Stimulated activated CD4-positive, alpha-beta T cell treated with anti-CD3 and anti-CD28 coated beads, Interleukin-2, amount 100 ng/mL, for 24 hours (primary cell): ENCODE measurements around the gene OR4A47.
"Not testable (repeated sequence)": the region's sequence is repeated elsewhere in the genome, so short reads cannot be mapped to it uniquely, and the experiment has no call there.

ENCODE experiments used
- DNase-seq, 2 donors: peaks; one replicate each; pipeline ENCODE4 v3.0.0-alpha.2; 2020

The OR4A47 gene

GRCh38 chr11:48488493-48488892 lies at the start of gene OR4A47:
TSS of gene OR4A47 (plus strand) at chr11:48488793. CDS start at chr11:48488793, 0 bp downstream.
- DNase-seq: not testable (repeated sequence)

GRCh38 chr11:48455909-48456308 lies 32.7 kb upstream of the OR4A47 start:
- DNase-seq: not testable (repeated sequence)

GRCh38 chr11:48473966-48474365 lies 14.6 kb upstream of the OR4A47 start:
- not testable (repeated sequence) for DNase-seq

- DNase-seq: not testable (repeated sequence)
These were observed 13.9 kb upstream of the OR4A47 start for GRCh38 chr11:48474703-48475102.

GRCh38 chr11:48506169-48506568 lies 17.6 kb downstream of the OR4A47 start:
- DNase-seq: not testable (repeated sequence)

GRCh38 chr11:48538991-48539390 lies 50.4 kb downstream of the OR4A47 start:
- DNase-seq: no peak
